HUES6 (cell line): ENCODE measurements around the gene CREB1.

Source experiments
- H3K27ac ChIP-seq: 2 replicates; pipeline ENCODE4 v1.7.0; 2013; ENCODE audit warnings: low read depth, mild to moderate bottlenecking, low read length, inconsistent platforms
- H3K27me3 ChIP-seq: 2 replicates; pipeline ENCODE4 v1.6.1; 2013; ENCODE audit warnings: low read length; ENCODE audit not compliant: control insufficient read depth, insufficient read depth
- H3K36me3 ChIP-seq: 2 replicates; pipeline ENCODE4 v1.6.1; 2013; ENCODE audit warnings: low read length; ENCODE audit not compliant: control insufficient read depth, insufficient read depth
- H3K4me1 ChIP-seq: 2 replicates; pipeline ENCODE4 v1.6.1; 2013; ENCODE audit warnings: low read length; ENCODE audit not compliant: control insufficient read depth, insufficient read depth
- H3K4me3 ChIP-seq: 2 replicates; pipeline ENCODE4 v1.5.1; 2013; ENCODE audit warnings: low read depth, low read length
- H3K9ac ChIP-seq: one replicate; pipeline ENCODE4 v1.6.1; 2013; ENCODE audit warnings: mild to moderate bottlenecking, low read length
- H3K9me3 ChIP-seq: 2 replicates; pipeline ENCODE4 v1.6.1; 2013; ENCODE audit warnings: low read depth, low read length; ENCODE audit not compliant: control insufficient read depth, insufficient read depth

Gene CREB1

DNA sequence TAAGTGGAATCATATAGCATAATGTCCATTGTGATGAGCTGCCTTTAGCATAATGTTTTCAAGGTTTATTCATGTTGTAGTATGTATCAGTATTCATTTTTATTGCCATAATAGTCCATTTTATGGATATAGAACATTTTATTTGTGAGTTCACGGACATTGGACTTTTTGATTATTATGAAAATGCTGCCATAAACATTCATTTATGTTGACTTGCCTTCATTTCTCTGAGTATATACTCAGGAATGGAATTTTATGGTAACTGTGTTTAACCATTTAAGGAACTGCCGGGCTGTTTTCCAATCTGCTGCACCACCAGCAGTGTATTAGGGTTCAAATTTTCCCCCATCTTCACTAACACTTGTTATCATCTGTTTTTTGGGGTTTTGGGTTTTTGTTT lies 12.2 kb downstream of the CREB1 start:
- H3K4me1 ChIP-seq: peaks cover 3% of the 10 kb centered on the region
- peaks cover 9% of the 10 kb centered on the region; the same call in 1 of the 2 replicates for H3K36me3 ChIP-seq
- no peak overlapping the region for H3K9ac ChIP-seq
- H3K27ac ChIP-seq: no peak overlapping the region
- no peak overlapping the region for H3K4me3 ChIP-seq
- no peaks in the 10 kb centered on the region for H3K27me3 ChIP-seq
- no peaks in the 10 kb centered on the region for H3K9me3 ChIP-seq

DNA sequence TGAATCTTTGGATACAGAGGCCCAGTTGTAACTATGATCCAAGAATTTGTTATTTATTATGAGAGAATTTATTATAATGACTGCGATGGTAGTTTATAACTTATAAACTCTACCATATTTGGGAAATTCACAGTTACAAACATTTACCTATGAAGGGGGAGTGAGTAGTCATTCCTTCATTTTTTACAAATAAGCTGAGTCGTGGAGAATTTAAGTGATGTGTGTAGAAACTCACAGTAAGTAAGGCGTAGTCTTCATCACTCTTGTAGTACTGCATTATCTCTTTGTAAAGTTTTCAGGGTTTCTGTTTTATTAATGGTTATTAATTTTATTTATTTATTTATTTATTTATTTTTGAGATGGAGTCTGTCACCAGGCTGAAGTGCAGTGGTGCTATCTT lies 13.5 kb downstream of the CREB1 start:
- Histone ChIP-seq H3K27ac (no peak overlapping the region), H3K4me1 (no peaks in the 10 kb centered on the region), H3K4me3 (no peak overlapping the region), H3K27me3 (no peaks in the 10 kb centered on the region), H3K9me3 (no peaks in the 10 kb centered on the region), H3K36me3 (peaks cover 9% of the 10 kb centered on the region; the same call in 1 of the 2 replicates), H3K9ac (no peak overlapping the region)

DNA sequence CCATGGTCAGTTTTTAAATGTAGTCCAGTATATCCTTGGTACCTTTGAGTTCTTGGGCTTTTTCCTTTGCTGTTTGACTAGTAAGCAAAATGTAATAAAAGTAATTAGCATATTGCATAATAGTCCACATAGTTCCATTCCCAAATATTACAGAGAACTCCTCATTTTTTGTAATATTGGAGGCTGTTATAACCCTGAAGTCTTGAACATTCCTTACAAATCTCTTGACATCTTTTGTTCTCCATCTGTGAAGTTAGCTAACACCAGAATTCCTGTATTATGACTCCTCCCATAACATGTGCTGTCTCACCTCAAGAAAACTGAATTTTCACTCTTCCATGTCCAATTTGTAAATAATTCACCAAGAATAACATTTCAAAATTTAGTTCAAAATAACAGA lies 17.1 kb downstream of the CREB1 start:
- 0 out of 2 replicates have a peak, but pooled peaks cover 8% of the 10 kb centered on the region for H3K4me1 ChIP-seq
- H3K27me3 ChIP-seq: no peaks in the 10 kb centered on the region
- H3K36me3 ChIP-seq: peaks cover 9% of the 10 kb centered on the region; the same call in 1 of the 2 replicates
- H3K9ac ChIP-seq: no peak overlapping the region
- no peak overlapping the region for H3K27ac ChIP-seq
- no peaks in the 10 kb centered on the region for H3K9me3 ChIP-seq
- H3K4me3 ChIP-seq: no peak overlapping the region

DNA sequence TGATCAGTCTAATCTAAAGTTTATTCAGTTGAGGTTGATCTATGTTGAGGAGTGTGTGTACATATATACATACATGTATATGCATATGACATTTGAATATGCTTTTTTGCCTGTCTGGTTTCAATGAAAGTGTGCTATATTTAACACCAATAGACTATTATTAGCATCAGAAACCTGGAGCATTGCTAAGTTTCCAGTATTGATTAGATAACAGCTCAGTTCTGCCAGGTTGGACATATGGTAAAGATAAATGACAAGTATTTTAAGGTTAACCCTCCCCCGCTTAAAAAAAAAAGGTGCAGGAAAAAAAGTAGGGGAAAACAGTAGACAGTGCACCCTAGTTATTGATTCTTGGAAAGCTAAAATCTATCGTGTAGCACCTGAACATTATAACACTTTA lies 19.4 kb downstream of the CREB1 start:
- Histone ChIP-seq H3K9ac (no peak overlapping the region), H3K27me3 (no peaks in the 10 kb centered on the region), H3K9me3 (no peaks in the 10 kb centered on the region), H3K4me3 (no peak overlapping the region), H3K4me1 (0 out of 2 replicates have a peak, but pooled peaks cover 8% of the 10 kb centered on the region), H3K27ac (no peak overlapping the region), H3K36me3 (0 out of 2 replicates have a peak, but pooled peaks cover 7% of the 10 kb centered on the region)

DNA sequence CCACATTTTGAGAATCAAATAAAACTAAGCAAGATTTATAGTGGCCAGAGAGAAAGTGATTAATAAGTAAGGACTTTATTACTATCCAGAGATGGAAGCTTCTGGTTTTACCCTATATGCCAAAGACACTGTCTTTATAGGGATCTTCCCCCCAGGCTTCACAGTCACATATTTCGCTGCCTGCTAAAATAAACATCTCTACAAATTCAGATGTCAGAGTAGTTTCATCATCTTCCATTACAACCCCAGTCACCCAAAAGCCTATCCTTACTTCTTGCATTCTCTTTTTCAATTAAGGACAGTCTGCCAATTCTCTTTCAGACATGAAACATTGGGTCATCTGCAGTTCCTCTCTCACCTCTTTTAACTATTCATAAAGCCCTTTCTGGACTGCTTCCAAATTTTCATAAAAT lies 28.3 kb downstream of the CREB1 start:
- H3K27ac ChIP-seq: no peak overlapping the region
- H3K9me3 ChIP-seq: no peaks in the 10 kb centered on the region
- no peak overlapping the region for H3K4me3 ChIP-seq
- H3K4me1 ChIP-seq: 0 out of 2 replicates have a peak, but pooled peaks cover 3% of the 10 kb centered on the region
- no peak overlapping the region for H3K9ac ChIP-seq
- H3K36me3 ChIP-seq: peaks cover 69% of the 10 kb centered on the region
- H3K27me3 ChIP-seq: no peaks in the 10 kb centered on the region

DNA sequence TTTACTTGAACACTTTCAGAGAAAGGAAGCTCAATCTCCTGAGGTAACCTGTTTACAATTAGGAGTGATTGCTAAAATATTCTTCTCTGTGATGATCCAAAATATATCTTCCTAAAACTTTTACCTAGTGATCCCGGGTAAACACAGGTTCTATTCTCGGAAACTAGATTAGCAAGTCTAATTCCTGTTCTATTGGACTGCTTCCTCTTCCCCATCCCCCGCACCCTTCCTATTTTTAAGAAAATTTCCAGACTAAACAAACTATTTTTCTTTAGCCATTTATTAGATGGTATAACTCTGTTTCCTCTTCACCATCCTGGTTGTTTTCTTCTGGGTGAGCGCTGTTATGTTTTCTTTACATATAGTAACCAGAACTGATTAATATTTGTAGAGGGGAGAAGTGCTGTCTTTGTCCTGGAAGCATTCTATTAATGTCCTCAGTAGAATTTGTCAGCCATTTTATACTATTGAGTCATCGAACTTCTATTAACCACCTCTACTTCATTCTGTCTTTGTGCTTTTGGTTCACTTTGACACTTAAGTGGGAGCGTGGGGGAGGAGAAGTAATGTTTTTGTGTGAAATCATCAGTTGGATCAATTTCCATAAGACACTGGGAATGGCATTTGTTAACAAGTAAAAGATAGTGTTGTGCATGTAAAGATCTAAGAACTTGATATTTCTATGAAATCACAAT lies 31.8 kb downstream of the CREB1 start:
- no peak overlapping the region for H3K4me3 ChIP-seq
- H3K27me3 ChIP-seq: no peaks in the 10 kb centered on the region
- no peak overlapping the region for H3K9ac ChIP-seq
- H3K27ac ChIP-seq: no peak overlapping the region
- H3K36me3 ChIP-seq: peaks cover 80% of the 10 kb centered on the region
- no peaks in the 10 kb centered on the region for H3K9me3 ChIP-seq
- H3K4me1 ChIP-seq: 0 out of 2 replicates have a peak, but pooled peaks cover 3% of the 10 kb centered on the region

DNA sequence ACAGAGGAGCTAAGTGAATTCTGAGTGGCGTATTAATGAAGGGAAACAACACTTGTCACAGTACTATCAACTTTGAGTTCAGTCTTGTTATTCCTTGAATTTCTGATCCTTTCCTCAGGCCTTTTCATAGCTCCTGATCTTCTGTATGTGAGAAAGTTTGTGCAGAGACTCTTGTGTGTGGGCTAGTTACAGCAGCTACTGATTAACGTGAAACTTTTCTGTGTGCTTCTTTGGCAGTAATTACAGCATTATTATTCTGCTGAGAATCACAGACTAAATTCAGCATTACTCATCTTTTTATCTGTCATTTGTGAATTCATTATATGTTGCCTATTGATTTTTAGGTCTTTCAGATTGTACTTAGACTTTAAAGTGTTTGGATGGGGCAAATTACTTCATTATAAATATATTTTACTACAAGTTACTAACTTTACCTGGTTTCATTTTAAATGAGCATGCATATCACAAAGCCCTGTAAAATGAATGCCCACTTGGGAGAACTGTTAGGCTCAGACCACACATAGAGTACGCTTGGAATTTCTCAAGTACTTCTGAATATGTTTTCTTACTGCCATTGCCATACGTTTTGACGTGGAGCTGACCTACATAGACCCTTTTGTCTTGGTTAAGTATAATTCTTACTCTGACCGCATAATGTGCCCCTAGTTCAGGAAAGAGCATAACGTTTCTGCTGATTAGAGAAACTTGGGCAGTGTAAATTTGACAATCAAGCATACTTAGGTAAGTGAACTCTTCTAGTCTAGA lies 36.2 kb downstream of the CREB1 start:
- Histone ChIP-seq H3K9ac (no peak overlapping the region), H3K27me3 (no peaks in the 10 kb centered on the region), H3K36me3 (peaks cover 87% of the 10 kb centered on the region), H3K9me3 (no peaks in the 10 kb centered on the region), H3K4me1 (0 out of 2 replicates have a peak, but pooled peaks cover 3% of the 10 kb centered on the region), H3K27ac (no peak overlapping the region), H3K4me3 (no peak overlapping the region)

DNA sequence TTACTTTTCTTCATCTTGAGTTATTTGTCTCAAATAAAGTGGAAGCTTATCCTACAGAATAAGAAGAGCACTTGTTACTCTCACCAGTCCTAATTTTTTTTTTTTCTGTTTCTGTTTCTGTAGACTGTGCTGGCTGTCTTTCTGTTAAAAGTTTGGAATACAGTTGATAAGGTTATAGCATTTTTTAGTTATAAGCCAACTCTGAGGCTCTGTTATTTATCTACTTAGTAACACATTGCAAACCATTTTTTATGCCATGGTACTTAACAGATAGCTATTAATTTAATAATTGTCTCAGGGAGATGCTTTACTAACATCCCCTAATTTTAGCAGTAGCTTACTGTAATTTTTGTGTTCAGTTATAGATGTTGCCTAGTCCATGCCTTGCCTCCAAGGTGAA lies 37.9 kb downstream of the CREB1 start:
- H3K9me3 ChIP-seq: no peaks in the 10 kb centered on the region
- no peak overlapping the region for H3K4me3 ChIP-seq
- no peak overlapping the region for H3K9ac ChIP-seq
- H3K4me1 ChIP-seq: no peaks in the 10 kb centered on the region
- no peaks in the 10 kb centered on the region for H3K27me3 ChIP-seq
- H3K36me3 ChIP-seq: peaks cover 90% of the 10 kb centered on the region
- no peak overlapping the region for H3K27ac ChIP-seq

DNA sequence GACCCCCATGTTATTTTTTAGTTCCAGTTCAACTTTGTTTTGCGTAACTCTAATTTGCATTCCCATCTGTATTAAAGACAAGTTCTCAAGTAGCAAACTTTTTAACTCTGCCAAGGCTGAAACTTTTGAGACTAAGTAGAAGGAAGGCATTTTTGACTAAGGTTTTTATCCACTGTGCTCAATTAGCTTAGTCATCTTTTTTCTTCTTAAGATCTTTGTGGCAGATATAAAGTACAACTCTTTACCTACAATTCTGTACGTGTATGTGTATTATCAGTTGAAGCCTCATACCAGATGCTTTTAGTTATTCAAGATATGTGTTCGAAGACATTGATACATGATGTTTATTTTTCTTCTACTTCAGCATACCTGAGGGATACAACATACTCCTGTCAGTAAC lies 41.6 kb downstream of the CREB1 start:
- Histone ChIP-seq H3K9ac (no peak overlapping the region), H3K36me3 (peaks cover 96% of the 10 kb centered on the region), H3K27ac (no peak overlapping the region), H3K27me3 (no peaks in the 10 kb centered on the region), H3K4me3 (no peak overlapping the region), H3K4me1 (no peaks in the 10 kb centered on the region), H3K9me3 (no peaks in the 10 kb centered on the region)

DNA sequence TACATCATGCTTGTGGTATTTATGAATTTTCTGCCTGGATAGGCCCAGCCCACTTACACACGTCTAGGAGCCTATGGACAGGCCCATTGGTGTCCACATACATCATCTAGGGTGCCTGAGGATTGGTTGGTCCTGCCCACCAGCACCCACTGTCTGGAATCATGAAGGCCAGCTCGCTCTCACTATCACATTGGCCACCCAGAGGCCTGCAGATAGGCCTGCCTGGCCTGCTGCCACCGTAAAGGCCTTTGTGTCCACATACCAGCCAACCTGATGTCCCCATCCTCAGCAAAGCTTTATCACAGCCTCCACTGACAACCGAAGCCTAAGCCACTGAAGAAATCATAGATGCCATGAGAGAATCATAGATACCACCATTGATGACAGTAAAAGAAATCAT lies 55.2 kb downstream of the CREB1 start:
- Histone ChIP-seq H3K9me3 (no peaks in the 10 kb centered on the region), H3K4me3 (no peak overlapping the region), H3K27me3 (no peaks in the 10 kb centered on the region), H3K36me3 (peaks cover 90% of the 10 kb centered on the region), H3K27ac (no peak overlapping the region), H3K9ac (no peak overlapping the region), H3K4me1 (no peaks in the 10 kb centered on the region)

DNA sequence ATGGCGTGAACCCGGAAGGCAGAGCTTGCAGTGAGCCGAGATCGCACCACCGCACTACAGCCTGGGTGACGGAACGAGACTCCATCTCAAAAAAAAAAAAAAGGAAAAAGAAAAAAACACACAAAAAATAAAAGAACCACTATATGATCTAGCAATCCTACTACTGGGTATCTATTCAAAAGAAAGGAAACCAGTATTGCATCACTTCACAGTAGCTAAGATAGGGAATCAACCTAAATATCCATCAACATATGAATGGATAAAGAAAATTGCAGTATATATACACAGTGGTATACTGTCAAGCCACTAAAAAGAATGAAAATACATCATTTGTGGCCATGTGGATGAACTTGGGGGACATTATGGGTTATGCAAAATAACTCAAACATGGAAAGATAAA lies 57.5 kb downstream of the CREB1 start:
- Histone ChIP-seq H3K36me3 (peaks cover 87% of the 10 kb centered on the region), H3K27me3 (no peaks in the 10 kb centered on the region), H3K9ac (no peak overlapping the region), H3K9me3 (no peaks in the 10 kb centered on the region; the same call in 1 of the 2 replicates), H3K27ac (no peak overlapping the region), H3K4me3 (no peak overlapping the region), H3K4me1 (no peaks in the 10 kb centered on the region)
